ENCODE measurements around the gene MOK. TPM values are rescaled to one million over a fixed set of nuclear protein-coding genes. Genes with fewer than 3 reads are reported as not detected.

Gene MOK
- total RNA-seq, 1 donor from 2014 or later, result 17.6 TPM

GRCh38 chr14:102181187-102181586, 123.8 kb downstream of the MOK start:
- intact Hi-C loops (cut with DNase I), result no loop called here
- peaks cover 0 to 7% of the 10 kb centered on the region in 2 donors for H3K4me1 ChIP-seq
- H3K4me3 ChIP-seq, result no peak overlapping the region
- TF ChIP-seq CTCF (IDR thresholded peaks at IDR 0.05), result no peak
- peaks cover 0 to 5% of the 10 kb centered on the region in 2 donors for H3K36me3 ChIP-seq
- H3K9me3 ChIP-seq, result no peaks in the 10 kb centered on the region
- no peaks in the 10 kb centered on the region for H3K27me3 ChIP-seq
- no peak for DNase-seq (ENCODE audit: low spot score in 2 of 2)
- H3K27ac ChIP-seq, result no peak overlapping the region

- DNase-seq (ENCODE audit: low spot score in 2 of 2), result no peak
- peaks cover 0 to 7% of the 10 kb centered on the region in 2 donors for H3K4me1 ChIP-seq
- H3K4me3 ChIP-seq, result no peak overlapping the region
- H3K27me3 ChIP-seq, result no peaks in the 10 kb centered on the region
- no peak for TF ChIP-seq CTCF (IDR thresholded peaks at IDR 0.05)
- H3K36me3 ChIP-seq, result peaks cover 0 to 5% of the 10 kb centered on the region in 2 donors
- intact Hi-C loops (cut with DNase I), result no loop called here
- no peak overlapping the region for H3K27ac ChIP-seq
- no peaks in the 10 kb centered on the region for H3K9me3 ChIP-seq
Measured at GRCh38 chr14:102180248-102180998, 124.5 kb downstream of the MOK start.

Other genes with a start within 250 kb of the MOK start
- gene HSP90AA1, start 218.1 kb downstream of the MOK start, total RNA-seq, result 120 TPM
- 44.8 TPM for gene WDR20, start 165.3 kb downstream of the MOK start, total RNA-seq
- gene ZNF839, start 14.6 kb upstream of the MOK start, total RNA-seq, result 11.0 TPM
- 6.8 TPM for gene CINP, start 57.7 kb upstream of the MOK start, total RNA-seq
- gene TECPR2, start 57.8 kb upstream of the MOK start, total RNA-seq, result 27.0 TPM
- 118 TPM for gene ANKRD9, start 204.6 kb upstream of the MOK start, total RNA-seq